Fibroblast of the aortic adventitia (primary cell): ENCODE data around the gene ZNF239. TPM values are rescaled to one million over a fixed set of nuclear protein-coding genes. Genes with fewer than 3 reads are reported as not detected.
"Not testable (repeated sequence)": the region's sequence is repeated elsewhere in the genome, so short reads cannot be mapped to it uniquely, and the experiment has no call there.

Experiments used
- DNase-seq: peaks from one replicate; pipeline ENCODE4 v3.0.0-alpha.2; 2010; ENCODE audit warnings: low read depth
- H3K4me3 ChIP-seq: 2 replicates; pipeline ENCODE4 v1.5.1; 2011; ENCODE audit warnings: low read depth, mild to moderate bottlenecking, control low read depth, low read length, moderate library complexity
- total RNA-seq: library from RNA; depleted of rRNA; stranded (reverse); fragments of >200 nt; gene quantifications from 2 replicates; pipeline ENCODE4 v1.2.3, GENCODE V29; 2012; ENCODE audit warnings: low replicate concordance
- TF ChIP-seq, protein P1 (sequence below): IDR thresholded peaks from 2 replicates; pipeline ENCODE4 v1.5.1; 2011; ENCODE audit warnings: mild to moderate bottlenecking, low read length, control low read depth, inconsistent platforms; ENCODE audit not compliant: insufficient read depth

Gene ZNF239
- total RNA-seq, 1 donor = 6.6 TPM

DNA sequence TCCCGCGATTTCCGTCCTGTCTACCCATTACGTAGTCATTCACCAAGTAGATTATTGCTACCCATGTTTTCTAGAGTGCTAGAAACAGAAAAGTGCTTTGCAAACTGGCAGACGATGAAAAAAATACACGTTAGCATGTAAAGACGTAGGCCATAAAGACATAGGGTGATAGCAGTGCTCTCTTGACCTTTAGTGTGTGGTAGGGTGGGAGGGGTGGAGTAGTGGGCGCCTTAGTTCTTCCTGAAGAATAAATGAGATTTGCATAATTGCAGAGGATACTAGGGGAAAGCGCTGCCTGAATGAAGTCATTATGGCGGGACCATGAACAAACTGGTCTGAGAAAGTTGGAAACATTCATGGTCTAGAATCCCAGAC, 32.8 kb upstream of the ZNF239 start:
- TF ChIP-seq, protein P1, sequence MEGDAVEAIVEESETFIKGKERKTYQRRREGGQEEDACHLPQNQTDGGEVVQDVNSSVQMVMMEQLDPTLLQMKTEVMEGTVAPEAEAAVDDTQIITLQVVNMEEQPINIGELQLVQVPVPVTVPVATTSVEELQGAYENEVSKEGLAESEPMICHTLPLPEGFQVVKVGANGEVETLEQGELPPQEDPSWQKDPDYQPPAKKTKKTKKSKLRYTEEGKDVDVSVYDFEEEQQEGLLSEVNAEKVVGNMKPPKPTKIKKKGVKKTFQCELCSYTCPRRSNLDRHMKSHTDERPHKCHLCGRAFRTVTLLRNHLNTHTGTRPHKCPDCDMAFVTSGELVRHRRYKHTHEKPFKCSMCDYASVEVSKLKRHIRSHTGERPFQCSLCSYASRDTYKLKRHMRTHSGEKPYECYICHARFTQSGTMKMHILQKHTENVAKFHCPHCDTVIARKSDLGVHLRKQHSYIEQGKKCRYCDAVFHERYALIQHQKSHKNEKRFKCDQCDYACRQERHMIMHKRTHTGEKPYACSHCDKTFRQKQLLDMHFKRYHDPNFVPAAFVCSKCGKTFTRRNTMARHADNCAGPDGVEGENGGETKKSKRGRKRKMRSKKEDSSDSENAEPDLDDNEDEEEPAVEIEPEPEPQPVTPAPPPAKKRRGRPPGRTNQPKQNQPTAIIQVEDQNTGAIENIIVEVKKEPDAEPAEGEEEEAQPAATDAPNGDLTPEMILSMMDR = no peak
- no peak for DNase-seq
- peak overlapping the region; percentile 79 for H3K4me3 ChIP-seq

GRCh38 chr10:43606323-43607198, 32.1 kb upstream of the ZNF239 start, which contains the start of gene ZNF485:
Gene ZNF485 (plus strand): TSS chr10:43606438. CDS start chr10:43607051, 613 bp downstream.
- peak within 1 kb of the TSS; percentile 79 for H3K4me3 ChIP-seq
- peak; percentile 62 for DNase-seq
- TF ChIP-seq, protein P1 = no peak

DNA sequence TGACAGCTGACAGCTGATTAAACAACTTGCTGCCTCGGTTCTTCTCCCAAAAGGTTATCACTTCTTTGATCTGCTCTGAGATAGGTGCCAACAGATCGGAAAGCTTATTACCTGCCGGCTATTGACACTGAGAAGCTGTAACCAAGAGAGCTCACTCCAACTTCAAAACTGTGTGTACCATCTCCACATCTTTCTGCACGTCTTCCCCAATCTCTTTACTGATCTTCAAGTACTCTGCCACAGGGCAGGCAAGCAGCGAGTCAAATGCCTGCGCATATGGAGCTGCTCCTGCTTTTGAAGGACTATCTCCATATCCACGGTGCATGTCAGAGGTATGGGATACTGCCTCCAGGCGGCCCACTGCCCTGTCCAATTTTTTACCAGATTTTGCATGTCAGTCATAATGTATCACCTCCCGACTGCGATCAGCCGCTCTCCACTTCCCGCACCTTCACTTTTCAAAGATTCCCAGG, 31.5 kb upstream of the ZNF239 start:
- TF ChIP-seq, protein P1 = no peak
- peak overlapping the region; percentile 79 for H3K4me3 ChIP-seq
- no peak for DNase-seq

DNA sequence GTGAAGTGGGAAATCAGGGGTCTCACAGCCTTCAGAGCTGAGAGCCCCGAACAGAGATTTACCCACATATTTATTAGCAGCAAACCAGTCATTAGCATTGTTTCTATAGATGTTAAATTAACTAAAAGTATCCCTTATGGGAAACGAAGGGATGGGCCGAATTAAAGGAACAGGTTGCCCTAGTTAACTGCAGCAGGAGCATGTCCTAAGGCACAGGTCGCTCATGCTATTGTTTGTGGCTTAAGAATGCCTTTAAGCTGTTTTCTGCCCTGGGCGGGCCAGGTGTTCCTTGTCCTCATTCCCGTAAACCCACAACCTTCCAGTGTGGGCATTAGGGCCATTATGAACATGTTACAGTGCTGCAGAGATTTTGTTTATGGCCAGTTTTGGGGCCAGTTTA, 27.2 kb upstream of the ZNF239 start:
- H3K4me3 ChIP-seq, DNase-seq: not testable (repeated sequence)

GRCh38 chr10:43599333-43599732, 24.9 kb upstream of the ZNF239 start:
- DNase-seq = no peak
- H3K4me3 ChIP-seq = no peak overlapping the region
- TF ChIP-seq, protein P1 = no peak

DNA sequence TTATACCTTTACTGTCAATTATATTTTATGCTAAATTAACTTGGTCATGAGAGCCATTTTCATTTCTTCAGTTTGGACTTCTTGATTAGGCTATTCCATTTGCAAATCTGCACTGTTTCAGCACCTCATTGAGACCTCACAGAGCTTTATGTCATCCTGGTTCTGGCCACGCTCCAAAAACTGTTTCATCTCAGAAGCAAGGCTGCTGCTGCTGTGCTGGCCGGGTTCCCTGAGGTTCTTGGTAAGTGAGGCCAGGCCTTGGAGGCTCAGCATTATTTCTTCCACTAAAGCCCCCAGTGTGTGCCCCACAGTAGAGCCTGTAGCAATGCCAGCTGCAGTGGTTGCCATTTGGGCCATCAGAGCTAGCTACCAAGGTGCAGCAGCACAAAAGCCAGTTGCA, 24.0 kb upstream of the ZNF239 start:
- H3K4me3 ChIP-seq = no peak overlapping the region
- DNase-seq = peak; percentile 29
- TF ChIP-seq, protein P1 = no peak

GRCh38 chr10:43596546-43596945, 22.1 kb upstream of the ZNF239 start:
- H3K4me3 ChIP-seq = no peak overlapping the region
- TF ChIP-seq, protein P1 = no peak
- DNase-seq = no peak
